Parathyroid adenoma (tissue), 2 donors: Measurements from ENCODE around the gene KLHL36.
"Not testable (repeated sequence)": the region's sequence is repeated elsewhere in the genome, so short reads cannot be mapped to it uniquely, and the experiment has no call there.

Experiments
- H2AFZ ChIP-seq: fragments of 300-600 bp; sonication (generic); one replicate; pipeline ENCODE4 v1.7.0; 2017; ENCODE audit warnings: antibody characterized with exemption, mild to moderate bottlenecking
- H3K27ac ChIP-seq: fragments of 300-600 bp; sonication (generic); one replicate; pipeline ENCODE4 v1.7.0; 2017
- H3K27me3 ChIP-seq: fragments of 300-600 bp; sonication (generic); one replicate; pipeline ENCODE4 v1.7.0; 2017; ENCODE audit warnings: low read length; ENCODE audit not compliant: control insufficient read depth, insufficient read depth
- H3K36me3 ChIP-seq: fragments of 300-600 bp; sonication (generic); one replicate; pipeline ENCODE4 v1.7.0; 2017; ENCODE audit warnings: low read length; ENCODE audit not compliant: control insufficient read depth, insufficient read depth
- H3K4me1 ChIP-seq: fragments of 300-600 bp; sonication (generic); one replicate; pipeline ENCODE4 v1.7.0; 2017; ENCODE audit warnings: control low read depth
- H3K4me2 ChIP-seq: fragments of 300-600 bp; sonication (generic); one replicate; pipeline ENCODE4 v1.7.0; 2017; ENCODE audit warnings: low read length
- H3K4me3 ChIP-seq: fragments of 300-600 bp; sonication (generic); one replicate; pipeline ENCODE4 v1.7.0; 2017; ENCODE audit warnings: low read depth, low read length
- H3K79me2 ChIP-seq: fragments of 300-600 bp; sonication (generic); one replicate; pipeline ENCODE4 v1.7.0; 2017; ENCODE audit warnings: control low read depth
- H3K9ac ChIP-seq: fragments of 300-600 bp; sonication (generic); one replicate; pipeline ENCODE4 v1.7.0; 2017; ENCODE audit warnings: mild to moderate bottlenecking
- H3K9me3 ChIP-seq: fragments of 300-600 bp; sonication (generic); one replicate; pipeline ENCODE4 v1.7.0; 2017; ENCODE audit warnings: low read length; ENCODE audit not compliant: control insufficient read depth
- TF ChIP-seq, protein P1 (sequence below): fragments of 300-600 bp; sonication (generic); IDR thresholded peaks from one replicate; pipeline ENCODE4 v1.7.0; 2017; ENCODE audit warnings: antibody characterized with exemption, mild to moderate bottlenecking
- donor health status: primary hyperparathyroidism.

KLHL36 gene

DNA sequence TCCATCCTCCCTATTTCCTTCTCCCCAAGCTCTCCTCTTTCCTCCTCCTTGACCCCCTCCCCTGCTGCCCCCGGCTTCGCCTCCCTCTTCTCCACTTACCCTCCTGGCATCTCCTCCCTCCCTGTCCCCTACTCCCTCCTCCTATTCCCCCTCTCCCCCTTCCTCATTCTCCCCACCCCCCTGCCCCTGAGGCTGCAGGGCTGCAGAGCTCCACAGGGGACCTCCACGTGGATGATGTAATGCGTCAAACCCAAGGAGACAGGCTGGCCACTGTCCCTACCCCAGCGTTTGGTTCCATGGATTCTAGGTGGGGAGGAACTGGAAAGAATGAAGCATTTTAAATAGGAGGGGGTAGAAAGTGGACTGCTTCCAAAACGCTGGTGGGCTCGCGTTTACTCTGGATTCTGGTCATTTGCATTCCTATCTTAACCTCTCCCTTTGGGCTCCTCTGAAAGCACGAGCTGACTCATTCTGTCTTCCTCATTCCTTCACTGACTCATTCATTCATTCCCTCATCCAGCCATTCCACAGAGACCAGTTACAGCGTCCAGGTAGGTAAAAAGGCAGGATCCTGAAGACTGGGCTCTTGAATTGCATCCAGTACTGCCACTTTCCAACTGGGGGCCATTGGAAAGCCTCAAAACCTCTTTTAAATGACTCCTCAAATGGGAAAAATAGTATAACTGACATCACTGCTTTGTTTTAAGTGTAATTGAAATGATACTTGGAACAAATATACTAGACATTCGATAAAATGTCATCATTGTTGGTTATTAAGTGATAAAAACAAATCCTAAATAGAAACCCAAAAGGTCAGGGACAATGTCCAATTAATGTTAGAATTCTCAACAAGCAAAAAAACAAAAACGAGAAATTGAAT, 29.5 kb upstream of the KLHL36 start:
- Histone ChIP-seq H3K36me3 (no peaks in the 10 kb centered on the region), H3K27ac (no peak overlapping the region), H2AFZ (peak overlapping the region; percentile 6), H3K4me1 (no peaks in the 10 kb centered on the region), H3K4me2 (no peak overlapping the region), H3K9me3 (no peaks in the 10 kb centered on the region), H3K4me3 (no peak overlapping the region), H3K9ac (no peak overlapping the region), H3K27me3 (no peaks in the 10 kb centered on the region), H3K79me2 (no peaks in the 10 kb centered on the region)
- TF ChIP-seq, protein P1, sequence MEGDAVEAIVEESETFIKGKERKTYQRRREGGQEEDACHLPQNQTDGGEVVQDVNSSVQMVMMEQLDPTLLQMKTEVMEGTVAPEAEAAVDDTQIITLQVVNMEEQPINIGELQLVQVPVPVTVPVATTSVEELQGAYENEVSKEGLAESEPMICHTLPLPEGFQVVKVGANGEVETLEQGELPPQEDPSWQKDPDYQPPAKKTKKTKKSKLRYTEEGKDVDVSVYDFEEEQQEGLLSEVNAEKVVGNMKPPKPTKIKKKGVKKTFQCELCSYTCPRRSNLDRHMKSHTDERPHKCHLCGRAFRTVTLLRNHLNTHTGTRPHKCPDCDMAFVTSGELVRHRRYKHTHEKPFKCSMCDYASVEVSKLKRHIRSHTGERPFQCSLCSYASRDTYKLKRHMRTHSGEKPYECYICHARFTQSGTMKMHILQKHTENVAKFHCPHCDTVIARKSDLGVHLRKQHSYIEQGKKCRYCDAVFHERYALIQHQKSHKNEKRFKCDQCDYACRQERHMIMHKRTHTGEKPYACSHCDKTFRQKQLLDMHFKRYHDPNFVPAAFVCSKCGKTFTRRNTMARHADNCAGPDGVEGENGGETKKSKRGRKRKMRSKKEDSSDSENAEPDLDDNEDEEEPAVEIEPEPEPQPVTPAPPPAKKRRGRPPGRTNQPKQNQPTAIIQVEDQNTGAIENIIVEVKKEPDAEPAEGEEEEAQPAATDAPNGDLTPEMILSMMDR, result no peak

DNA sequence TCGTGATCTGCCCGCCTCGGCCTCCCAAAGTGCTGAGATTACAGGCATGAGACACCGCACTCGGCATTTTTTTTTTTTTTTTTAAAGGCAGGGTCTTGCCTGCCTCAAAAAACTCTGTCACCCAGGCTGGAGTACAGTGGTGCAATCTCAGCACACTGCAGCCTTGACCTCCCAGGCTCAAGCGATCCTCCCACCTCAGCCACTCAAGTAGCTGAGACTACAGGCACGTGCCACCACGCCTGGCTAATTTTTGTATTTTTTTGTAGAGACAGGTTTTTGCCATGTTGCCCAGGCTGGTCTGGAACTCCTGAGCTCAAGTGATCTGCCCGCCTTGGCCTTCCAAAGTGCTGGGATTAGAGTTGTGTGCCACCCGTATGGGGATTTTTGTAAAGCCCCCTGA, 27.4 kb upstream of the KLHL36 start:
- H2AFZ ChIP-seq, H3K4me1 ChIP-seq, H3K9ac ChIP-seq, H3K4me2 ChIP-seq, H3K79me2 ChIP-seq, H3K9me3 ChIP-seq, H3K27me3 ChIP-seq, H3K27ac ChIP-seq, H3K36me3 ChIP-seq, H3K4me3 ChIP-seq: not testable (repeated sequence)

DNA sequence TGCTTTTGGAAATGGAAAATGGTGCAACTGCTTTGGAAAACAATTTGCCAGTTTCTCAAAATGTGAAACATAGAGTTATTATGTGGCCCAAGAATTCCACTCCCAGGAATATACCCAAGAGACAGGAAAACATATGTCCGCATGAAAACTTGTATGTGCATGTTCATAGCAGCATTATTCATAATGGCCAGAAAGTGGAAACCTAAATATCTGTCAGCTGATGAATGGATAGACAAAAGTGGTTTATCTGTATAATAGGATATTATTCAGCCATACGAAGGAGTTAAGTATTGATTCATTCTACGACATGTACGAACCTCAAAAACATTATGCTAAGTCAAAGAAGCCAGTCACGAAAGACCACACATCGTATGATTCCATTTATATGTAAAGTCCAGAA, 22.8 kb upstream of the KLHL36 start:
- no peak overlapping the region for H3K4me2 ChIP-seq
- TF ChIP-seq, protein P1, result no peak
- no peak overlapping the region for H3K4me3 ChIP-seq
- no peaks in the 10 kb centered on the region for H3K79me2 ChIP-seq
- no peaks in the 10 kb centered on the region for H3K36me3 ChIP-seq
- H3K9me3 ChIP-seq, result no peaks in the 10 kb centered on the region
- no peak overlapping the region for H3K27ac ChIP-seq
- no peak overlapping the region for H3K9ac ChIP-seq
- H3K4me1 ChIP-seq, result peaks cover 10% of the 10 kb centered on the region
- no peaks in the 10 kb centered on the region for H3K27me3 ChIP-seq
- H2AFZ ChIP-seq, result no peak overlapping the region

DNA sequence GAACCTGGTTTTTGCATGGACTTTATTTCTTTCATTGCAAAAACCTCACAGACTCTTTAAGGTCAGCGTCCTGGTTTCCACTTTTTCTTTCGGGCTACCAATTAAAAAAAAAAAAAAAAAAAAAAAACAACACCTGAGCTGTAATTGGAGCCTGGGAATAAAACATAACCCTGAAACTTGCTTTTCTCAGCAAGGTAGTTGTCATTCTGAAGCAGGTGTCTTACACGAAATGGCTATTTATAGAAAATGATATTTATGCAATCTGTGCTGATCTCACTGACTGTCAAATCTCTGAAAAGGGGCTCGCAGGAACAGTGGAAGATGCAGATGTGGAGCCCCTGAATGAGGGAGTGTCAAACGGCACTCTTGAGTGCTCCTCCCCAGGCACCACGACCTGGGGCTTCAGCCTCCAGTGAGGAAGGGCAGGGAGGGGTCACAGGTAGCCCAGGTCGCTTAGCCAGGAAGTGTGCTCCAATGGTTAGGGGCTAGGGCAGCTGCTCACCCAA, 20.0 kb upstream of the KLHL36 start:
- TF ChIP-seq, protein P1, result no peak
- H3K4me2 ChIP-seq, result peak overlapping the region; percentile 58
- H3K27ac ChIP-seq, result peak overlapping the region; percentile 26
- peak overlapping the region; percentile 7 for H2AFZ ChIP-seq
- H3K4me1 ChIP-seq, result peaks cover 10% of the 10 kb centered on the region
- no peaks in the 10 kb centered on the region for H3K9me3 ChIP-seq
- peak overlapping the region; percentile 33 for H3K4me3 ChIP-seq
- H3K79me2 ChIP-seq, result no peaks in the 10 kb centered on the region
- H3K27me3 ChIP-seq, result no peaks in the 10 kb centered on the region
- H3K9ac ChIP-seq, result no peak overlapping the region
- no peaks in the 10 kb centered on the region for H3K36me3 ChIP-seq

GRCh38 chr16:84629580-84629979, 18.7 kb upstream of the KLHL36 start:
- Histone ChIP-seq H3K79me2 (no peaks in the 10 kb centered on the region), H3K4me3 (no peak overlapping the region), H3K27ac (no peak overlapping the region), H3K36me3 (no peaks in the 10 kb centered on the region), H3K9me3 (no peaks in the 10 kb centered on the region), H3K4me1 (peaks cover 16% of the 10 kb centered on the region), H3K9ac (no peak overlapping the region), H2AFZ (no peak overlapping the region), H3K27me3 (no peaks in the 10 kb centered on the region), H3K4me2 (no peak overlapping the region)
- TF ChIP-seq, protein P1, result no peak
